ENCODE data around the gene ETHE1. TPM values are rescaled to one million over a fixed set of nuclear protein-coding genes. Genes with fewer than 3 reads are reported as not detected.

ETHE1 gene, protein sequence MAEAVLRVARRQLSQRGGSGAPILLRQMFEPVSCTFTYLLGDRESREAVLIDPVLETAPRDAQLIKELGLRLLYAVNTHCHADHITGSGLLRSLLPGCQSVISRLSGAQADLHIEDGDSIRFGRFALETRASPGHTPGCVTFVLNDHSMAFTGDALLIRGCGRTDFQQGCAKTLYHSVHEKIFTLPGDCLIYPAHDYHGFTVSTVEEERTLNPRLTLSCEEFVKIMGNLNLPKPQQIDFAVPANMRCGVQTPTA
- 6.7 TPM for polyA plus RNA-seq (2013, experiment 1 of 2)
- 6.7 TPM for polyA plus RNA-seq (2013, experiment 2 of 2)

DNA sequence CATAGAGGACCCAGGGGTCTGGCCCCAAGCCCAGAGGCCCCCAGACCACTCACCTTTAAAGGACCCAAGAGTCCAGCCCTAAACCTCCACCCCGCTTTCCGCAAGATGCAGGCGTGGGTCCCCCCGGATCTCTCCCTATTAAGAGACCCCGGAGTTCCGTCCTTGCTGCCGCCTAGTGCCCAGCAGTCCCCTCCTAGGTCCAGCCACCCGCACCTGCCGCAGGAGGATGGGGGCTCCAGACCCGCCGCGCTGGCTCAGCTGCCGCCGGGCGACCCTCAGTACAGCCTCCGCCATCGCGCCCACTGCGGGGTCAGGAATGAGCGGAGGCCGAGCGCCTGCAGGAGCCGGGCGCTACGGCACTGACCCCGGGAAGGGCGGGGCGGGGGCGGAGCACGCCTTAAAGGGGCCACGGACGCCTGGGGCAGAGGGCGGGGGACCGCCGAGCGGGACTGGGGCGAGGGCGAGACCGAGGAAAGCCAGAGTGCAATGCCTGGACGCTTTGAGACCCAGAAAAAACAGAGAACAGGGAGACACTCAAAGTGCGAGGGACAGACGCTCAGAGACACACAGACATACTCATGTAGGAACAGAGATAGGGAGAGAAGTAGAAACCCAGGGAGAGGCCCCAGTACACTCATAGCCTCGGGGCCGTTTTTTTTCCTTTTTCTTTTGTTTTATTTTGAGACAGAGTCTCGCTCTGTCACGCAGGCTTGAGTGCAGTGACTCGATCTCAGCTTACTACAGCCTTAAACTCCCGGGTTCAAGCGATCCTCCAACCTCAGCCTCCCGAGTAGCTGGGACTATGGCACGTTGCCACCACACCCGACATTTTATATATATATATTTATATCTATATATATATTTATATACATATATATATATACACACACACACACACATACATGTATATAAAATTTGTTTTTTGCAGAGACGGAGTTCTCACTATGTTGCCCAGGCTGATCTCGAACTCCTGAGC, at the start of gene ETHE1:
TSS of gene ETHE1 (minus strand) at position 318 of the 976 bp plus-strand sequence. CDS start at position 294, 24 bp downstream.
- peak within 1 kb of the TSS; percentile 98 for H3K4me2 ChIP-seq (ENCODE audit: low read length)
- H3K27me3 ChIP-seq (ENCODE audit: insufficient read depth, low read length, poor library complexity): peaks cover 7% of the 10 kb centered on the region
- H3K79me1 ChIP-seq (ENCODE audit: low read length): no peaks in the 10 kb centered on the region
- no peak within 1 kb of the TSS for H4K5ac ChIP-seq (ENCODE audit: low read length)
- H3K4ac ChIP-seq (ENCODE audit: low read depth, low read length): peak within 1 kb of the TSS; percentile 56
- H3K27ac ChIP-seq (ENCODE audit: low read depth, low read length): no peak within 1 kb of the TSS
- no peak within 1 kb of the TSS for H4K8ac ChIP-seq (ENCODE audit: low read depth, low read length)
- no peak within 1 kb of the TSS for H2AK5ac ChIP-seq (ENCODE audit: low read length)
- peak within 1 kb of the TSS; percentile 30 for H3K23ac ChIP-seq (ENCODE audit: low read length)
- WGBS (ENCODE audit: extremely low coverage, insufficient coverage, low lambda C conversion rate): no CpG with 5 or more reads among the region's 54 CpGs
- no peaks in the 10 kb centered on the region for H3K36me3 ChIP-seq (ENCODE audit: control insufficient read depth, insufficient read depth, low read length)
- peak; percentile 68 for DNase-seq
- peak within 1 kb of the TSS; percentile 70 for H3K4me3 ChIP-seq (ENCODE audit: low read length)
- no peak within 1 kb of the TSS for H2BK15ac ChIP-seq (replicated peaks; ENCODE audit: low read depth)
- peak within 1 kb of the TSS; percentile 89 for H3K56ac ChIP-seq (ENCODE audit: low read length)
- H3K18ac ChIP-seq (ENCODE audit: low read length): peak within 1 kb of the TSS; percentile 83
- H2BK5ac ChIP-seq (ENCODE audit: low read length): no peak within 1 kb of the TSS
- peaks cover 4% of the 10 kb centered on the region for H3K4me1 ChIP-seq (ENCODE audit: control insufficient read depth, low read depth, low read length)
- no peaks in the 10 kb centered on the region for H3K79me2 ChIP-seq (ENCODE audit: control insufficient read depth, insufficient read depth, low read length)
- no peak within 1 kb of the TSS for H2BK120ac ChIP-seq (ENCODE audit: low read depth, low read length)
- H3K9ac ChIP-seq (ENCODE audit: low read length): peak within 1 kb of the TSS; percentile 73

DNA sequence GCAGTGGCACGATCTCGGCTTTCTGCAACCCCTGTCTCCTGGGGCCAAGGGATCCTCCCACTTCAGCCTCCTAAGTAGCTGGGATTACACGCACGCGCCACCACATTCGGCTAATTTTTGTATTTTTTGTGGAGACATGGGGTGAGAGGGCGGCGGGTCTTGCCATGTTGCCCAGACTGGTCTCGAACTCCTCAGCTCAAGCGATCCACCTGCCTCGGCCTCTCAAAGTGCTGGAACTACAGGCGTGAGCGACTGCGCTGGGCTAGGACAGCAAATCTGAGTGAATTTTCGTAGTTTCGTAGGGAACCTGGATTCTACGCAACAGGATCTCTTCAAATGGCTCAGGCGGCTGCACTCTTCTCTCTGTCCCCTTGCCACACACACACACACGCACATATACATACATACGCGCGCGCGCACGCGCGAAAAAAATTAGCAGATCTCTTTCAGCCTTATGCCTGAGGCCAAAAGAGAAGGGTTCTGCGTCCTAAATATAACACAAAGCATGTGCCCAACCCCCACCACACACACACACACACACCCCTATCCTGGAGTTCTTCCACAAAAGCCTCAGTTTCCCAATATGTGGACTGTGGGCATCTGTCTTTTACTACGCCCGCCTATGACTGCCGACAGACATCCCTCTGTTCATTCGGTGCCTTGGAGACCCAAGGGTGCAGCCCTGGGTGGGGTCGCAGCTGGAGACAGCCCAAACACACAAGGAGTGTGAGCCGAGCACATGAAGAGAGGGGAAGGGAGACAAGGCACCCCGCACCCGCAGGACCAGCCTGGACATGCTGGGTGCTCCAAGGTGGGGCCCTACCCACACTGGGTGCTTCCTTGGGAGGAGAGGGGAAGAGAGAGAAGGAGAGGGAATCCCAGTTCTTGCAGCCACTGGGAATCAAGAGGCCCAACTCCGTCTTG, 49.2 kb upstream of the ETHE1 start:
- no peak overlapping the region for H4K8ac ChIP-seq (ENCODE audit: low read depth, low read length)
- H2BK5ac ChIP-seq (ENCODE audit: low read length): no peak overlapping the region
- H3K4ac ChIP-seq (ENCODE audit: low read depth, low read length): no peak overlapping the region
- H3K56ac ChIP-seq (ENCODE audit: low read length): peak overlapping the region; percentile 77
- no peak overlapping the region for H2BK15ac ChIP-seq (replicated peaks; ENCODE audit: low read depth)
- H4K5ac ChIP-seq (ENCODE audit: low read length): no peak overlapping the region
- no peak overlapping the region for H2AK5ac ChIP-seq (ENCODE audit: low read length)
- DNase-seq: no peak
- no CpG with 5 or more reads among the region's 37 CpGs for WGBS (ENCODE audit: extremely low coverage, insufficient coverage, low lambda C conversion rate)
- no peaks in the 10 kb centered on the region for H3K36me3 ChIP-seq (ENCODE audit: control insufficient read depth, insufficient read depth, low read length)
- no peak overlapping the region for H3K27ac ChIP-seq (ENCODE audit: low read depth, low read length)
- no peak overlapping the region for H3K4me3 ChIP-seq (ENCODE audit: low read length)
- H3K4me2 ChIP-seq (ENCODE audit: low read length): peak overlapping the region; percentile 34
- no peaks in the 10 kb centered on the region for H3K27me3 ChIP-seq (ENCODE audit: insufficient read depth, low read length, poor library complexity)
- no peak overlapping the region for H3K18ac ChIP-seq (ENCODE audit: low read length)
- H3K9ac ChIP-seq (ENCODE audit: low read length): peak overlapping the region; percentile 56
- H2BK120ac ChIP-seq (ENCODE audit: low read depth, low read length): no peak overlapping the region
- H3K79me1 ChIP-seq (ENCODE audit: low read length): peaks cover 8% of the 10 kb centered on the region
- H3K23ac ChIP-seq (ENCODE audit: low read length): no peak overlapping the region
- H3K79me2 ChIP-seq (ENCODE audit: control insufficient read depth, insufficient read depth, low read length): no peaks in the 10 kb centered on the region
- peaks cover 5% of the 10 kb centered on the region for H3K4me1 ChIP-seq (ENCODE audit: control insufficient read depth, low read depth, low read length)

DNA sequence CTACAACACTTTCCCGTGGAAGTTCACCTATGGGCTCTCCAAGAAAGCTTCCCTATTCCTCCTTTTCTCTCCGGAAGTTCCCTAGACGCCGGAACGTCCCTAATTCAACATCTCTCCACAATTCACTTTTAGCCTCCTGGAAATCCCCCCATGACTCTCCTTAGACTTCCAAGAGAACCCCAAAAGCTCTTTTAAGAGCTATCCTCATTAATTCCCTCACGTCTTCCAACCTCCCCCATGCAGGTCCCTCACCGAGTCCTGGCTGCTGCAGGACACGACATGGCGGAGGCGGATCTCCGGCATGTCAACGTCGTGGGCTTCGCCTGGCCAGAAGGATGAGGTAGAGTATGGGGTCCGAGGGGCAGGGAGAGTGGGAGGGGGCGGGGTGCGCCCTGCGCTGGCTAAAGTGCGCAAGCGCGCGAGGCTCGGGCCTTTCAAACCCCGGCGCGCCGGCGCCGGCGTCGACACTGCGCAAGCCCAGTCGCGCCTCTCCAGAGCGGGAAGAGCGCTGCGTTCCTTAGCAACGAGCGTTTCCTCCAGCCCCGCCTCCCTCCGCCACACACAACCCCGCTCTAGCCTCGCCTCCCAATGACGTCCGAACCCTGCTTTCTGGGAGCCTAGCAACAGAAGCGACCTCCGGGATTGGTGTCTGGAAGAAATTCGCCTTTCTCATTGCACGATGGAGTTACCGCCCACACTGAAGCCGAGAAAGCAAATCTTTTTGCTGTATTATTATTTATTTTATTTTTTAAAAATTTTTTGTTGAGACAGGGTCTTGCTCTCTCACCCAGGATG, 48.4 kb upstream of the ETHE1 start, which contains the start of the genes PINLYP and XRCC1:
TSS of gene PINLYP (plus strand) at position 646 of the 795 bp plus-strand sequence. CDS start 1,391 bp downstream, outside the sequence.
TSS of gene XRCC1 (minus strand) at position 372 of the 795 bp plus-strand sequence. CDS start at position 303, 69 bp downstream.
- Histone ChIP-seq H3K27ac (ENCODE audit: low read depth, low read length) (no peak within 1 kb of the TSS), H3K79me2 (ENCODE audit: control insufficient read depth, insufficient read depth, low read length) (no peaks in the 10 kb centered on the region), H3K79me1 (ENCODE audit: low read length) (peaks cover 7% of the 10 kb centered on the region), H4K8ac (ENCODE audit: low read depth, low read length) (no peak within 1 kb of the TSS), H3K9ac (ENCODE audit: low read length) (peak within 1 kb of the TSS; percentile 87), H3K27me3 (ENCODE audit: insufficient read depth, low read length, poor library complexity) (no peaks in the 10 kb centered on the region), H2AK5ac (ENCODE audit: low read length) (no peak within 1 kb of the TSS), H3K4ac (ENCODE audit: low read depth, low read length) (peak within 1 kb of the TSS; percentile 63), H3K18ac (ENCODE audit: low read length) (peak within 1 kb of the TSS; percentile 54), H2BK15ac (replicated peaks; ENCODE audit: low read depth) (no peak within 1 kb of the TSS), H2BK120ac (ENCODE audit: low read depth, low read length) (no peak within 1 kb of the TSS), H2BK5ac (ENCODE audit: low read length) (no peak within 1 kb of the TSS), H3K23ac (ENCODE audit: low read length) (peak within 1 kb of the TSS; percentile 90), H3K4me1 (ENCODE audit: control insufficient read depth, low read depth, low read length) (peaks cover 4% of the 10 kb centered on the region), H3K4me2 (ENCODE audit: low read length) (peak within 1 kb of the TSS; percentile 65), H4K5ac (ENCODE audit: low read length) (no peak within 1 kb of the TSS), H3K36me3 (ENCODE audit: control insufficient read depth, insufficient read depth, low read length) (no peaks in the 10 kb centered on the region), H3K56ac (ENCODE audit: low read length) (peak within 1 kb of the TSS; percentile 99), H3K4me3 (ENCODE audit: low read length) (peak within 1 kb of the TSS; percentile 66)
- DNase-seq: peak; percentile 99
- no CpG with 5 or more reads among the region's 51 CpGs for WGBS (ENCODE audit: extremely low coverage, insufficient coverage, low lambda C conversion rate)

DNA sequence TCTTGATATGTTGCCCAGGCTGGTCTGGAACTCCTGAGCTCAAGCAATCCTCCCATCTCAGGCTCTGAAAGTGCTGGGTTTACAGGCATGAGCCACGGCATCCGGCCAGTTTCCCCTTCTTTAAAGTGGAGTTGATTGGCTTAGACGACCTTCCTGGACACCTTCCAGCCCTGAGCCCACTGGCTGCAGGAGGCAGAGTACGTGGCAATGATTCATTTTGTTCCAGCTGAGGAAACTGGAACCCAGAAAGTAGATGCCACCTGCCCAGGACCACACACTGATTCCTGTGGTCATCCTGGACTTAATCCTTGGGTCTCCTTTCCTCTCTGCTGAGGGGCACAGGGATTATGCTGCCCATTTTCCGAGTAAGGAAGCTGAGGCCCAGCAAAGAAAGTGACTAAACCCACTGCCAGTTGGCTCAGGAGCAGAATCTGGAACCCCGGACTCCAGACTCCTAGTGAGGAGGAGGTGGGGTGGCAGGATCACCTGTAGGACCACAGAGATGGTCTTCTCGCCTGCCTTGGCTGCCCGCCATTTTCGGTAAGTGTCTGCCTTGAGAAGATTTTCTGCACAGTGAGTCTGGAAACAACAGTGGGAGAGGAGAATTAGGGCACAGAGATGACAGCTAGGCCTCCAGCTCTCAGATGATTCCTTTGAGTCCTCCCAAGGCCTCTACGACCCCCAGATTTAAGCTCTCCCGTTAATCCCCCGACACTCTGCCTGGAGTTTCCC, 47.6 kb upstream of the ETHE1 start:
- peak overlapping the region; percentile 66 for H3K4me3 ChIP-seq (ENCODE audit: low read length)
- peaks cover 7% of the 10 kb centered on the region for H3K79me1 ChIP-seq (ENCODE audit: low read length)
- peaks cover 4% of the 10 kb centered on the region for H3K4me1 ChIP-seq (ENCODE audit: control insufficient read depth, low read depth, low read length)
- H3K56ac ChIP-seq (ENCODE audit: low read length): peak overlapping the region; percentile 99
- no peaks in the 10 kb centered on the region for H3K36me3 ChIP-seq (ENCODE audit: control insufficient read depth, insufficient read depth, low read length)
- no peaks in the 10 kb centered on the region for H3K27me3 ChIP-seq (ENCODE audit: insufficient read depth, low read length, poor library complexity)
- peak overlapping the region; percentile 87 for H3K9ac ChIP-seq (ENCODE audit: low read length)
- DNase-seq: no peak
- H2AK5ac ChIP-seq (ENCODE audit: low read length): no peak overlapping the region
- H2BK5ac ChIP-seq (ENCODE audit: low read length): no peak overlapping the region
- H2BK15ac ChIP-seq (replicated peaks; ENCODE audit: low read depth): no peak overlapping the region
- no peak overlapping the region for H2BK120ac ChIP-seq (ENCODE audit: low read depth, low read length)
- no peak overlapping the region for H4K5ac ChIP-seq (ENCODE audit: low read length)
- peak overlapping the region; percentile 63 for H3K4ac ChIP-seq (ENCODE audit: low read depth, low read length)
- no peak overlapping the region for H3K18ac ChIP-seq (ENCODE audit: low read length)
- no peaks in the 10 kb centered on the region for H3K79me2 ChIP-seq (ENCODE audit: control insufficient read depth, insufficient read depth, low read length)
- H4K8ac ChIP-seq (ENCODE audit: low read depth, low read length): no peak overlapping the region
- WGBS (ENCODE audit: extremely low coverage, insufficient coverage, low lambda C conversion rate): no CpG with 5 or more reads among the region's 12 CpGs
- no peak overlapping the region for H3K27ac ChIP-seq (ENCODE audit: low read depth, low read length)
- peak overlapping the region; percentile 65 for H3K4me2 ChIP-seq (ENCODE audit: low read length)
- H3K23ac ChIP-seq (ENCODE audit: low read length): no peak overlapping the region
